ENCODE results near the gene DCAF6.

DNA sequence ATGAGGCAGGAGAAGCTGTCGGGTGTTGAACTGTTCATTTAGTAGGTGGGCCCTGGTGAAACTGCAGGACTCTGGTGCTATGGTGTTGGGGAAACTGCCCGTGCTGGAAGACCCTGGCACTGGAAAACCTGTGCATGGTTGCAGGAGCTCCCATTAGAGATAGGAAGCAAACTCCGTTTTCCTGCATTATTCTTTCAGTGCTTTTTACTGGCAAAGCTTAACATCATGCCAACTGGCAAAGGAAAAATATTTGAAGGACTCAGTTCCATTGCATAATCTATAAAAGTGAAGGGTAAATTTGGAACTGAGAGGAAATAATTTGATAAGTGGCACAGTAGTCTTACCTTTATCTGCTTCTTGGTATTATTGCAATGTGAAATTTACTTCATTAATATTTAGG, 32.1 kb downstream of the DCAF6 start:
- TF ChIP-seq, protein P1, sequence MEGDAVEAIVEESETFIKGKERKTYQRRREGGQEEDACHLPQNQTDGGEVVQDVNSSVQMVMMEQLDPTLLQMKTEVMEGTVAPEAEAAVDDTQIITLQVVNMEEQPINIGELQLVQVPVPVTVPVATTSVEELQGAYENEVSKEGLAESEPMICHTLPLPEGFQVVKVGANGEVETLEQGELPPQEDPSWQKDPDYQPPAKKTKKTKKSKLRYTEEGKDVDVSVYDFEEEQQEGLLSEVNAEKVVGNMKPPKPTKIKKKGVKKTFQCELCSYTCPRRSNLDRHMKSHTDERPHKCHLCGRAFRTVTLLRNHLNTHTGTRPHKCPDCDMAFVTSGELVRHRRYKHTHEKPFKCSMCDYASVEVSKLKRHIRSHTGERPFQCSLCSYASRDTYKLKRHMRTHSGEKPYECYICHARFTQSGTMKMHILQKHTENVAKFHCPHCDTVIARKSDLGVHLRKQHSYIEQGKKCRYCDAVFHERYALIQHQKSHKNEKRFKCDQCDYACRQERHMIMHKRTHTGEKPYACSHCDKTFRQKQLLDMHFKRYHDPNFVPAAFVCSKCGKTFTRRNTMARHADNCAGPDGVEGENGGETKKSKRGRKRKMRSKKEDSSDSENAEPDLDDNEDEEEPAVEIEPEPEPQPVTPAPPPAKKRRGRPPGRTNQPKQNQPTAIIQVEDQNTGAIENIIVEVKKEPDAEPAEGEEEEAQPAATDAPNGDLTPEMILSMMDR (IDR thresholded peaks at IDR 0.05), result no peak
- no peak for TF ChIP-seq POLR2A (IDR thresholded peaks at IDR 0.05)
